GM12891 (cell line): Measurements from ENCODE around the gene ANTKMT.

Experiments
- POLR2A ChIP-seq: IDR thresholded peaks from 2 replicates; pipeline ENCODE4 v1.6.1; 2011; ENCODE audit warnings: low read depth, low read length, control low read depth
- POLR2AphosphoS5 ChIP-seq: IDR thresholded peaks from 2 replicates; pipeline ENCODE4 v1.6.1; 2011; ENCODE audit warnings: low read depth, low read length, control low read depth
- POU2F2 ChIP-seq: IDR thresholded peaks from 2 replicates; pipeline ENCODE4 v1.6.1; 2011; ENCODE audit warnings: low read depth, mild to moderate bottlenecking, control low read depth, low read length, moderate library complexity
- TAF1 ChIP-seq: IDR thresholded peaks from 2 replicates; pipeline ENCODE4 v1.6.1; 2011; ENCODE audit warnings: low read depth, low read length, control low read depth

- TF ChIP-seq POLR2A (no peak), POLR2AphosphoS5 (no peak), TAF1 (no peak), POU2F2 (no peak)
Measured at GRCh38 chr16:685967-686366, 35.0 kb upstream of the ANTKMT start.
